H1 (cell line): ENCODE data around the gene MYNN.

Experiments
- BCL11A ChIP-seq, 2 experiments: IDR thresholded peaks; one replicate each; pipeline ENCODE4 v1.6.1; 2011; ENCODE audit warnings: low read depth in 2 of 2, low read length in 2 of 2, mild to moderate bottlenecking in 2 of 2
- CTCF ChIP-seq, 3 experiments: IDR thresholded peaks; 1 replicate in 2 of 3; 2 replicates in 1 of 3; pipeline versions ENCODE4 v1.5.1 to v1.6.1; 2011; ENCODE audit warnings: low read length in 3 of 3, mild to moderate bottlenecking in 3 of 3, inconsistent platforms in 2 of 3, low read depth in 1 of 3, moderate library complexity in 1 of 3; ENCODE audit not compliant: insufficient read depth in 1 of 3; ENCODE audit errors: control extremely low read depth in 1 of 3
- JUN ChIP-seq: IDR thresholded peaks from 2 replicates; pipeline ENCODE4 v1.6.1; 2011; ENCODE audit warnings: low read depth, mild to moderate bottlenecking, improper control_type of control experiment, low read length
- POLR2A ChIP-seq, 2 experiments: IDR thresholded peaks; 1 replicate in 1 of 2; 2 replicates in 1 of 2; pipeline ENCODE4 v1.6.1; 2011; ENCODE audit warnings: low read depth in 2 of 2, low read length in 2 of 2, mild to moderate bottlenecking in 2 of 2; ENCODE audit errors: control extremely low read depth in 1 of 2
- POLR2AphosphoS5 ChIP-seq: IDR thresholded peaks from 2 replicates; pipeline ENCODE4 v1.6.1; 2011; ENCODE audit warnings: low read depth, low read length
- USF2 ChIP-seq: IDR thresholded peaks from 2 replicates; pipeline ENCODE4 v1.6.1; 2011; ENCODE audit warnings: low read length, improper control_type of control experiment
- YY1 ChIP-seq: IDR thresholded peaks from 2 replicates; pipeline ENCODE4 v1.6.1; 2011; ENCODE audit warnings: low read depth, mild to moderate bottlenecking, low read length

- TF ChIP-seq JUN: no peak
- TF ChIP-seq CTCF (IDR thresholded peaks at IDR 0.05; ENCODE audit: control extremely low read depth in 1 of 3, insufficient read depth in 1 of 3, low read depth in 1 of 3, low read length in 3 of 3): peak; percentile 46 to 82 (median 78)
- TF ChIP-seq POLR2A (IDR thresholded peaks at IDR 0.05; ENCODE audit: control extremely low read depth in 1 of 2, low read depth in 2 of 2, low read length in 2 of 2): no peak
- no peak for TF ChIP-seq POLR2AphosphoS5
- no peak for TF ChIP-seq BCL11A (IDR thresholded peaks at IDR 0.05; ENCODE audit: low read depth in 2 of 2, low read length in 2 of 2)
- peak; percentile 79 for TF ChIP-seq USF2
- TF ChIP-seq YY1: no peak
Observed at GRCh38 chr3:169813757-169814517, 40.7 kb downstream of the MYNN start.
